Neural crest cell (in vitro differentiated cells): Measurements from ENCODE around the gene RIPPLY3. TPM values are rescaled to one million over a fixed set of nuclear protein-coding genes. Genes with fewer than 3 reads are reported as not detected.
"Not testable (repeated sequence)": the region's sequence is repeated elsewhere in the genome, so short reads cannot be mapped to it uniquely, and the experiment has no call there.

Experiments used
- DNase-seq: peaks from one replicate; pipeline ENCODE4 v3.0.0; 2021; ENCODE audit warnings: low read depth, mixed read lengths, low spot score
- H3K27ac Mint-ChIP-seq: one replicate; pipeline ENCODE4 v1.8.0; 2021; ENCODE audit warnings: mild to moderate bottlenecking, mixed read lengths; ENCODE audit not compliant: unreplicated experiment
- H3K27me3 Mint-ChIP-seq: 2 replicates; pipeline ENCODE4 v1.8.0; 2021; ENCODE audit warnings: low read depth, mild to moderate bottlenecking, mixed read lengths
- H3K36me3 Mint-ChIP-seq: 2 replicates; pipeline ENCODE4 v1.8.0; 2021; ENCODE audit warnings: low read depth, mild to moderate bottlenecking, mixed read lengths
- H3K4me1 Mint-ChIP-seq: 2 replicates; pipeline ENCODE4 v1.8.0; 2021; ENCODE audit warnings: mixed read lengths
- H3K4me3 Mint-ChIP-seq: one replicate; pipeline ENCODE4 v1.8.0; 2021; ENCODE audit warnings: mild to moderate bottlenecking, mixed read lengths
- H3K9me3 Mint-ChIP-seq: 2 replicates; pipeline ENCODE4 v1.8.0; 2021; ENCODE audit warnings: mixed read lengths
- total RNA-seq: library from RNA; stranded (reverse); gene quantifications from 2 replicates; pipeline ENCODE4 v1.2.1, GENCODE V29; 2021
- TF ChIP-seq, protein P1 (sequence below): fragments of 200-600 bp; sonication (generic); conservative IDR thresholded peaks from 2 replicates; pipeline ENCODE4 v1.5.0; 2021; ENCODE audit warnings: antibody characterized with exemption, mild to moderate bottlenecking

Gene RIPPLY3
- total RNA-seq, 1 donor from 2014 or later: 3.2 TPM

- no peak overlapping the region for H3K27ac Mint-ChIP-seq
- H3K27me3 Mint-ChIP-seq: peaks cover 3% of the 10 kb centered on the region
- TF ChIP-seq, protein P1, sequence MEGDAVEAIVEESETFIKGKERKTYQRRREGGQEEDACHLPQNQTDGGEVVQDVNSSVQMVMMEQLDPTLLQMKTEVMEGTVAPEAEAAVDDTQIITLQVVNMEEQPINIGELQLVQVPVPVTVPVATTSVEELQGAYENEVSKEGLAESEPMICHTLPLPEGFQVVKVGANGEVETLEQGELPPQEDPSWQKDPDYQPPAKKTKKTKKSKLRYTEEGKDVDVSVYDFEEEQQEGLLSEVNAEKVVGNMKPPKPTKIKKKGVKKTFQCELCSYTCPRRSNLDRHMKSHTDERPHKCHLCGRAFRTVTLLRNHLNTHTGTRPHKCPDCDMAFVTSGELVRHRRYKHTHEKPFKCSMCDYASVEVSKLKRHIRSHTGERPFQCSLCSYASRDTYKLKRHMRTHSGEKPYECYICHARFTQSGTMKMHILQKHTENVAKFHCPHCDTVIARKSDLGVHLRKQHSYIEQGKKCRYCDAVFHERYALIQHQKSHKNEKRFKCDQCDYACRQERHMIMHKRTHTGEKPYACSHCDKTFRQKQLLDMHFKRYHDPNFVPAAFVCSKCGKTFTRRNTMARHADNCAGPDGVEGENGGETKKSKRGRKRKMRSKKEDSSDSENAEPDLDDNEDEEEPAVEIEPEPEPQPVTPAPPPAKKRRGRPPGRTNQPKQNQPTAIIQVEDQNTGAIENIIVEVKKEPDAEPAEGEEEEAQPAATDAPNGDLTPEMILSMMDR: no peak
- H3K4me1 Mint-ChIP-seq: peaks cover 10% of the 10 kb centered on the region
- H3K9me3 Mint-ChIP-seq: no peaks in the 10 kb centered on the region
- no peak for DNase-seq
- H3K4me3 Mint-ChIP-seq: no peak overlapping the region
- H3K36me3 Mint-ChIP-seq: no peaks in the 10 kb centered on the region
These were observed 11.9 kb upstream of the RIPPLY3 start for GRCh38 chr21:36994501-36995158.

GRCh38 chr21:36995285-36995684, 11.2 kb upstream of the RIPPLY3 start:
- H3K36me3 Mint-ChIP-seq, H3K4me1 Mint-ChIP-seq, H3K9me3 Mint-ChIP-seq, H3K27me3 Mint-ChIP-seq, DNase-seq, H3K27ac Mint-ChIP-seq, H3K4me3 Mint-ChIP-seq: not testable (repeated sequence)

DNA sequence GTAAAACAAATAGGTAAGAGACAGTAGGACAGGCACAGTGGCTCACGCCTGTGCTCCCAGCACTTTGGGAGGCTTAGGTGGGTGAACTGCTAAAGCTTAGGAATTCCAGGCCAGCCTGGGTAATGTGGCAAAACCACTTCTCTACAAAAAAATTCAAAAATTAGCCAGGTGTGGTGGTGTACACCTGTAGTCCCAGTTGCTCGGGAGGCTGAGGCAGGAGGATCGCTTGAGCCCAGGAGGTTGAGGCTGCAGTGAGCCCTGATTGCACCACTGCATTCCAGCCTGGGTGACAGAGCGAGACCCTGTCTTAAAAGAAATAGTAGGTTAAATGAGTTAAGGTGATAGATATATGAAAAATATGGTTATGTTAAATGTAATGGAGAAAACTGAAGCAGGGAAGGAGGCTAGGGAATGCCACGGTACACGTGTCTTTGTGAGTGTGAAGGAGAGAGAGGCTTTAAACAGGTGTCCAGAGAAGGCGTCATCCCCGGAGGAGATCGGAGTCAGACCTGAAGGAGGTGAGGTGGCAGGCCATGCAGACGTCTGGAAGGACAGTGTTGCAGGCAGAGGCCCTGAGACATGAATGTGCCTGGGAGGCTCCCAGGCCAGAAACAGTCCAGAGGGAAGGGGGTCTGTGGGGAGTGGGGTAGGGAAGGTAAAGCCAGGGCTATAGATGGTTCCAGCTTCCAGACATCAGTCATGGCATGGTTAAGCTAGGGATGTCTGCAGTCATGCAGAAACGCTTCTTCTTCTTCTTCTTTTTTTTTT, 7.2 kb upstream of the RIPPLY3 start:
- Mint-ChIP-seq H3K27me3 (peaks cover 13% of the 10 kb centered on the region), H3K4me1 (peaks cover 18% of the 10 kb centered on the region), H3K36me3 (no peaks in the 10 kb centered on the region), H3K27ac (no peak overlapping the region), H3K4me3 (no peak overlapping the region), H3K9me3 (peaks cover 2% of the 10 kb centered on the region)
- TF ChIP-seq, protein P1: no peak
- no peak for DNase-seq

GRCh38 chr21:37000381-37000780, 6.1 kb upstream of the RIPPLY3 start:
- peaks cover 18% of the 10 kb centered on the region for H3K4me1 Mint-ChIP-seq
- peaks cover 24% of the 10 kb centered on the region for H3K27me3 Mint-ChIP-seq
- no peak for DNase-seq
- TF ChIP-seq, protein P1: peak; percentile 24
- no peaks in the 10 kb centered on the region for H3K36me3 Mint-ChIP-seq
- H3K4me3 Mint-ChIP-seq: no peak overlapping the region
- no peak overlapping the region for H3K27ac Mint-ChIP-seq
- peaks cover 2% of the 10 kb centered on the region for H3K9me3 Mint-ChIP-seq

- DNase-seq: no peak
- Mint-ChIP-seq H3K27me3 (peaks cover 35% of the 10 kb centered on the region), H3K4me1 (peaks cover 18% of the 10 kb centered on the region), H3K9me3 (peaks cover 2% of the 10 kb centered on the region), H3K4me3 (peak overlapping the region; percentile 4), H3K36me3 (no peaks in the 10 kb centered on the region), H3K27ac (no peak overlapping the region)
- TF ChIP-seq, protein P1: no peak
These were observed 5.1 kb upstream of the RIPPLY3 start for GRCh38 chr21:37001441-37001840.

DNA sequence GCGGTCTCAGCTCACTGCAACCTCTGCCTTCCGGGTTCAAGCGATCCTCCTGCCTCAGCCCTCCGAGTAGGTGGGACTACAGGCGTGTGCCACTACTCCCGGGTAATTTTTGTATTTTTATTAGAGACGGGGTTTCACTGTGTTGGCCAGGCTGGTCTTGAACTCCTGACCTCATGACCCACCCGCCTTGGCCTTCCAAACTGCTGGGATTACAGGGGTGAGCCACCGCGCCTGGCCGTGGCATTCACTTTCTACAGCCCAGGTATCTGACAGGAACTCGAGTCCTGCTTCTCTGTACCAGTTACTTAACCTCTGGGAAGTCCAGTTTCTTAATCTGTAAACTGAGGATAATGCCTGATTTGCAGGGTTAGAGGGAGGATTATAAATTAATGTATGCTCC, 3.7 kb upstream of the RIPPLY3 start:
- Mint-ChIP-seq H3K4me1 (peaks cover 18% of the 10 kb centered on the region), H3K27me3 (peaks cover 44% of the 10 kb centered on the region)
- H3K36me3 Mint-ChIP-seq, H3K27ac Mint-ChIP-seq, H3K4me3 Mint-ChIP-seq, H3K9me3 Mint-ChIP-seq, DNase-seq: not testable (repeated sequence)

- H3K27ac Mint-ChIP-seq, H3K36me3 Mint-ChIP-seq, H3K9me3 Mint-ChIP-seq, DNase-seq, H3K4me3 Mint-ChIP-seq: not testable (repeated sequence)
- Mint-ChIP-seq H3K27me3 (peaks cover 53% of the 10 kb centered on the region), H3K4me1 (peaks cover 18% of the 10 kb centered on the region)
These were observed 2.6 kb upstream of the RIPPLY3 start for GRCh38 chr21:37003917-37004316.
